ENCODE data around the gene GRID2. TPM values are rescaled to one million over a fixed set of nuclear protein-coding genes. Genes with fewer than 3 reads are reported as not detected.
"Not testable (repeated sequence)": the region's sequence is repeated elsewhere in the genome, so short reads cannot be mapped to it uniquely, and the experiment has no call there.

Gene GRID2
- total RNA-seq, 1 donor from 2014 or later = not detected

- Histone ChIP-seq H3K36me3 (no peaks in the 10 kb centered on the region), H3K9me3 (no peaks in the 10 kb centered on the region), H3K4me3 (no peak overlapping the region), H3K4me1 (no peaks in the 10 kb centered on the region), H3K27me3 (ENCODE audit: low read depth) (no peaks in the 10 kb centered on the region), H3K27ac (no peak overlapping the region)
- no peak for ATAC-seq
- intact Hi-C loops (cut with DNase I) = no loop called here
- no peak for DNase-seq
- no peak for TF ChIP-seq CTCF (IDR thresholded peaks at IDR 0.05)
These were observed 38.0 kb upstream of the GRID2 start for GRCh38 chr4:92265798-92266197.

- Histone ChIP-seq H3K27me3 (ENCODE audit: low read depth) (no peaks in the 10 kb centered on the region), H3K4me3 (no peak overlapping the region), H3K36me3 (no peaks in the 10 kb centered on the region), H3K27ac (no peak overlapping the region), H3K4me1 (no peaks in the 10 kb centered on the region), H3K9me3 (no peaks in the 10 kb centered on the region)
- no peak for TF ChIP-seq CTCF (IDR thresholded peaks at IDR 0.05)
- intact Hi-C loops (cut with DNase I) = no loop called here
- ATAC-seq (no peak), DNase-seq (no peak)
These were observed 37.2 kb upstream of the GRID2 start for GRCh38 chr4:92266521-92266920.

- no peak for ATAC-seq
- Histone ChIP-seq H3K36me3 (no peaks in the 10 kb centered on the region), H3K4me3 (no peak overlapping the region), H3K27me3 (ENCODE audit: low read depth) (no peaks in the 10 kb centered on the region), H3K27ac (no peak overlapping the region), H3K4me1 (no peaks in the 10 kb centered on the region), H3K9me3 (no peaks in the 10 kb centered on the region)
- DNase-seq = no peak
- intact Hi-C loops (cut with DNase I) = no loop called here
- no peak for TF ChIP-seq CTCF (IDR thresholded peaks at IDR 0.05)
These were observed 35.1 kb upstream of the GRID2 start for GRCh38 chr4:92268642-92269041.

- no peaks in the 10 kb centered on the region for H3K36me3 ChIP-seq
- no peaks in the 10 kb centered on the region for H3K9me3 ChIP-seq
- H3K27ac ChIP-seq = no peak overlapping the region
- no peaks in the 10 kb centered on the region for H3K4me1 ChIP-seq
- H3K4me3 ChIP-seq = no peak overlapping the region
- TF ChIP-seq CTCF (IDR thresholded peaks at IDR 0.05) = no peak
- H3K27me3 ChIP-seq (ENCODE audit: low read depth) = no peaks in the 10 kb centered on the region
- DNase-seq (no peak), ATAC-seq (no peak)
- intact Hi-C loops (cut with DNase I) = no loop called here
These were observed 32.9 kb upstream of the GRID2 start for GRCh38 chr4:92270908-92271307.

- H3K27me3 ChIP-seq (ENCODE audit: low read depth); H3K4me3 ChIP-seq; H3K36me3 ChIP-seq; ATAC-seq; H3K9me3 ChIP-seq; H3K4me1 ChIP-seq; intact Hi-C loops (cut with DNase I); DNase-seq; H3K27ac ChIP-seq: not testable (repeated sequence)
These were observed 32.2 kb upstream of the GRID2 start for GRCh38 chr4:92271551-92271950.

- H3K27ac ChIP-seq; H3K9me3 ChIP-seq; H3K4me1 ChIP-seq; H3K36me3 ChIP-seq; H3K27me3 ChIP-seq (ENCODE audit: low read depth); intact Hi-C loops (cut with DNase I); DNase-seq; H3K4me3 ChIP-seq; ATAC-seq: not testable (repeated sequence)
These were observed 26.5 kb upstream of the GRID2 start for GRCh38 chr4:92277057-92277881.

All from lower lobe of right lung (tissue), 2 donors.